WI38 (cell line): ENCODE data around the gene NEGR1.

Experiments
- H3K4me3 ChIP-seq: 2 replicates; pipeline ENCODE4 v1.5.1; 2011; ENCODE audit warnings: low read depth, mild to moderate bottlenecking, control low read depth, low read length
- TF ChIP-seq, protein P1 (sequence below): IDR thresholded peaks from 2 replicates; pipeline ENCODE4 v1.5.1; 2012; ENCODE audit warnings: low read depth, mild to moderate bottlenecking, control low read depth, low read length

NEGR1 gene

DNA sequence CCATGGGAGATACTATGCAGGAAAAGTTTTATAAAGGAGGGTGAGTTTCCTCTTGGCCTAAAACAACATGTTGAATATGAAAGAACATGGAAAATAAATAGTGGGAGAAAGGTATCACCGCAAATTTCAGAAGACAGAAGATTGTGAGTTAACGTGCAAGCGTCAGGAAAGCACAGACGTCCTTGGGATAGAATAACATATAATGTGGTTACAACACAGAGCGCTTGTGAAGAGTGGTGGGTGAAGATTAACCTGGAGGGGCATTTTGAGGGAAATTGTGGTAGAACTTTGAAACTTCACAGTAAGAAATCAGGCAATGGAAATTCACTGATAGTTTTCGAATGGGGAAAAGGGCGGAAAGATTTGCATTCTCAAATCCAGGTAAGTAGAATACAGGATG is 47.3 kb downstream of the NEGR1 start:
- TF ChIP-seq, protein P1, sequence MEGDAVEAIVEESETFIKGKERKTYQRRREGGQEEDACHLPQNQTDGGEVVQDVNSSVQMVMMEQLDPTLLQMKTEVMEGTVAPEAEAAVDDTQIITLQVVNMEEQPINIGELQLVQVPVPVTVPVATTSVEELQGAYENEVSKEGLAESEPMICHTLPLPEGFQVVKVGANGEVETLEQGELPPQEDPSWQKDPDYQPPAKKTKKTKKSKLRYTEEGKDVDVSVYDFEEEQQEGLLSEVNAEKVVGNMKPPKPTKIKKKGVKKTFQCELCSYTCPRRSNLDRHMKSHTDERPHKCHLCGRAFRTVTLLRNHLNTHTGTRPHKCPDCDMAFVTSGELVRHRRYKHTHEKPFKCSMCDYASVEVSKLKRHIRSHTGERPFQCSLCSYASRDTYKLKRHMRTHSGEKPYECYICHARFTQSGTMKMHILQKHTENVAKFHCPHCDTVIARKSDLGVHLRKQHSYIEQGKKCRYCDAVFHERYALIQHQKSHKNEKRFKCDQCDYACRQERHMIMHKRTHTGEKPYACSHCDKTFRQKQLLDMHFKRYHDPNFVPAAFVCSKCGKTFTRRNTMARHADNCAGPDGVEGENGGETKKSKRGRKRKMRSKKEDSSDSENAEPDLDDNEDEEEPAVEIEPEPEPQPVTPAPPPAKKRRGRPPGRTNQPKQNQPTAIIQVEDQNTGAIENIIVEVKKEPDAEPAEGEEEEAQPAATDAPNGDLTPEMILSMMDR: no peak
- H3K4me3 ChIP-seq: no peak overlapping the region

DNA sequence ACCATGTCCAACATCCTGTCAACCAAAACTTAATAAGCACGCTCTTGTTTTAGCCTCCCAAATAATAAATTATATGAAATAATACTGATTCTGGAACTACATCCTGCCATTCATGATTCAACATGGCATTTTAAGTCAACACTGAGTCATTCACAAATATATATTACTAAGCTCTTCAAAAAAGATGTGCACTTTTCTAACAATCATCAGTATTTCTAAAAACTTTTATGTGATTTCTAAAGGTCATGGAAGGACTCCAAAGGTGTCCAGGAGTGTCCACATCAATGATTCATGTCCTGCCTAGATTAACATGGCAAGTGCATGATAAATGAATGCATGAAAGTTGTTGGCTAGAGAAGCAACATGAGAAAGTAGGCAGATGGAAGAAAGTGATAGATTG is 51.6 kb downstream of the NEGR1 start:
- H3K4me3 ChIP-seq: no peak overlapping the region
- TF ChIP-seq, protein P1: no peak

DNA sequence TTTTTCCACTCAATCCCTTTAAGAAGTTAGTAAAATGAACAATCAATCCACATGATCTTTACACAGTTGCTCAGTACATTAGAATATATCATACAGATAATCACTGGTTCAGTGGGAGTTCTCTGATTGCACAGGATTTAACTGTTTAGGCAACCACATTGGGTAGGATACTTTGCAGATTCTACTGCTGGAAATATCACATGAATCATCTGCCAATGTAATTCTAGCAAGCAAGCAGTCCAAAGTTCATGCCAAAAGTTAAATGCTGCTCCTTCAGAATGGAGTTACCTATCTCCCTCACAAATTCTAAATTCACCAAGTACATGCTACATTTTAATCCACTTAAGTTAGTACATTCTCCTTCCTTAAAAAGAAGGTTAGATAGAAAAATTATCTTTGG is 52.4 kb downstream of the NEGR1 start:
- no peak overlapping the region for H3K4me3 ChIP-seq
- TF ChIP-seq, protein P1: no peak

DNA sequence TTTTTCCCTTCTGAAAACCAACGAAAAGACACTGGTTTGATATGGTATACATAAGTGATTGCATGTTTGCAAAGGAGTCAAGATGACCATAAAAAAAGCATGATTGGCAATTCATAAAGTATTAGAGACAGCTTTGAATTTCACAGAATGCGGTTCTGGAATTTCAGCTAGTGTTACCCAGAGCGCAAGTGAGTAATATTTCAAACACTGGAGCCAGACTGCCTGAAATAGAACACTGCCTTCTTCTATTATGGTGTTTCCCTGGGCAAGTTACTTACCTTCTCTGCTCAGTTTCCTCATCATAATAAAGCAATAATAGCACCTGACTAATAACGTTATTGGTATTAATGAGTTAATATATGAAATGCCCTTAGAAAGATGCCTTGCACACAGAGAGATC is 54.7 kb downstream of the NEGR1 start:
- no peak overlapping the region for H3K4me3 ChIP-seq
- TF ChIP-seq, protein P1: no peak

DNA sequence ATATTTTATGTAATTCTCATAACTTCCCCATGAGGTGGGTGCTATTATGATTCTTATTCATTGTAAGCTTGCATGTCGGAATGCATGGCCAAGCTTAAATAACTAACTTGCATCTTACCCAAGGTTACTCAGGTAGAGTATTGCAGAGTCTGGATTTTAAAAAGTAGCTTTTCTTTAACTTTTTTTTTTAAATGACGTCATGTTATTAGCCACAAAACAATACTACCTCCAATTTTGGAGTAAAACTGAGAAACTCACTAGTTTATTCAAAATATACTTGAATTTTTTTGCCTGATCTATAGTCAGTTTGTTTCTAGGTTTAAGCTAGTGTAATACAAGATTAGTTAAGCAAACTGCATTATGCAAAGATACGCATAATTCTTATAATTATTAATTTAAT is 57.8 kb downstream of the NEGR1 start:
- TF ChIP-seq, protein P1: no peak
- H3K4me3 ChIP-seq: no peak overlapping the region

DNA sequence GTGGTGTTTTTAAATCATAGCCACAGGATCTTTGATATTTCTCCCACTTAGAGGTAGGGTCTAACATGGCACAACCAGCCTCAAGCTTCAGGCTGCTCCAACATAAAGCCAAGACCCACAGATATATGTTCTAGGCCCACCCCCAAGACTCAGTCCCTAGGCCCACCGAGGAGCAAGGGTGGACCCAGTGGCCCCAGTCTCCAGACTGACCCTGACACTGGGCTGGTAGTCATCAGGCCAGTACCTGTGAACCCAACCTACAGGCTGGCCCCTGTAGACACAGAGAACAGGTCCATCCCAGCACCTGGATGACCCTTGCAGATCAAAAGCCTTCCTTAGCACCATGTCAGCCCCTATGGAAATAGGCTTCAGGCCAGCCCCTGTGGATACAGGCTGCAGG is 60.5 kb downstream of the NEGR1 start:
- TF ChIP-seq, protein P1: no peak
- no peak overlapping the region for H3K4me3 ChIP-seq

DNA sequence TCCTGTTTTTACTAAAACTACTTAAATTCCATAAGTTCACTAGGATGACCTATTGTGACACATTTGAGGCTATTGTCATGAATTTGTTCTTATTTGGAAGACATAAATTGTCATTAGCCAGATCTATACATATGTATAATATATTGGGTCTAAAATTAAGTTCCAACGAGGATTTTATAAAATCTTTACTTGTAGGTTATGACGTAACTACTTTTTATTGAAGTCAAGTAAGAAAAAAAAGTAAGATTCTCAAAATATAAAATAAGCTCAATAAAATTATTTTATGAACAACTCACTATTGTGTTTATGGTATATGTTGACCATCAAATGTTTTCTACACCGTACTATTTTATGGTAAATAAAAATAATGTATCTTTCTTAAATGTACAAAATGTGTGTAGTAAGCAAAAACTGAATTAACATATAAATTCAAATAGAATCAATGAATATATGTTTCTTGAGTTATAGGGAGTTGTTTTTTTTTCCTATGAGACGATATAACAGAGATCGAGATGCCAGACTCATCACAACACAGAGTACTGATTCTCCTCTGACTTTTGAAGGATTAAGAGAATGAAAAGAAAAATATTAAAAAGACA is 64.1 kb downstream of the NEGR1 start:
- H3K4me3 ChIP-seq: no peak overlapping the region
- TF ChIP-seq, protein P1: no peak
